GM21619 (cell line): ENCODE measurements around the gene HCN1.
"Not testable (repeated sequence)": the region's sequence is repeated elsewhere in the genome, so short reads cannot be mapped to it uniquely, and the experiment has no call there.

Source experiments
- ATAC-seq: cut with Tn5 transposase; IDR thresholded peaks from one replicate; pipeline ENCODE4 v1.9.1; 2021; ENCODE audit not compliant: unreplicated experiment

HCN1 gene

DNA sequence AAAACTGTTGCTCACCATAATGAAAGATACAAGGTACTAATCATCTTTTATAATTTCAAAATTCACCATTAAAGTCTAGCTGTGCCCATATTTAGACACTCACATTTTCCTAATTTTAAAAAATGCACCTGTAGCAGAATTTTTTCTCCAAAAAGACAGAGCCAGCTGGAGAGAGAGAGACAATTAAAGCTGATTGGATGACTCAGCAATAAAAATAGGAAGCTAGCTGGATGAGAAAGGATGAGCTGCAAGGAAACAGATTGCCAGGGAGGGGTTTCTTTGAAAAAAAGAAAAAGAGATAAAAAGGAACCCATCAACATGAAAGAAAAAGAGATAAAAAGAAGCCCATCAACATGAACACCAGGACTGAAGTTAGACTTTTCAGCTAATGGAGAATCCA is 73.8 kb downstream of the HCN1 start:
- no peak for ATAC-seq

DNA sequence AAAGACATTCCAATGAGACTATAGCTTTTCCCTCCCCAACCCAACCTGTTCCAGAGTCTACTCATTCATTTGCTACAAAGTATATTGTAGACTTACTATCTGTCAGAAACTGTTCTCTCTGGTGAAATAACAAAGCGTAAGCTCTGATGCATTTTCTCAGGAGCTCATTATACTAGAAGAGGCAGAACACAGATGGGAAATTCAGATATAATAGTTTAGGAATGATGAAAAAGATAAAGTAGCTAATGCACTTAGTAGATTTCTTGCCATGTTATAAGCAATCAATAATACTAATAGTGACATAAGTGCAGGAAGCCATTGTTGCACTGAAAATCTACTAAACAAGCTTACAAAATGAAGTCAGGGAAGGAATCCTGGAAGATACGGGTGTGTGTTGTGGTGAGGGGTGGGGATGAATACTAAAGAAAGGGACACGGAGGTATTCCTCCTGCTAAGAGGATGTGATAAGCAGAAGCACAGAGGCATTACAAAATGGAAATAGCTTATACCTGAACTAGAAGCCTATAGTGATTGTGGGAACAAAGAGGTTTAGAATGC is 78.2 kb downstream of the HCN1 start:
- no peak for ATAC-seq

DNA sequence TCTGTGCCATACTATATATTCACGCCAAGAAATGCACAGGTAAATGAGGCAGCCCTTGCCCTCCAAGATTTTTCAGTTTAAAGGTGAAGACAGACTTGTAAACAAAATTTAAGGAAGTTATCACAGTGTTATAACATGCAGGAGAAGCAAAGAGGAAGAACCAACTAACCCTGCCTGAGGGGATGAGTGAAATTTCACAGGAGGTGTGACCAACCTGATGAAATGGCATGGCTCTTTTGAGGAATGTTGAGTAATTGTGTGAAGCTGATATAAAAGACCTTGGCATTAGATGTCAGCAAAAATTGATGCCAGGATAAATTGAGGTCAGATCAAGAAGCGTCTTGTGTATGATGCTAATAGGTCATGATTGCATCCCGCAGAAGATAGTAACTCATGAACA is 86.5 kb downstream of the HCN1 start:
- no peak for ATAC-seq

DNA sequence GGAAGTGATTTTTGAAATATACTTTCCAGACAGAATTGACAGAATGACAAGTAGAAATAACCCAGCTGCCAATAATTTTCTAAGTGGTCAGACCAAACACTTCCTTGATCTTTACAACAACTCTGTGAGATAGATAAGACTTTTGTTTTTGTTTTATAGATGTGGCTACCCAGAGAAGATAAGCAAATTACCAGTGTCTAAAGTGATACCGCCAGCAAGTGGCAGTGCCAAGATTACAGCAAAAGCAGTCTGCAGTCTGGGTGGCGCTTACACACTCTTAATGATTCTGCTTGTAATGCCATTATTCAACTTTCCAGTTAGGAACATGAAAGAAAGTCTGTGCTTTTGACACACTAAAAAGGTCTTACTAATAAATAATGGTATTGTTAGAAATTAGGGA is 92.1 kb downstream of the HCN1 start:
- no peak for ATAC-seq

DNA sequence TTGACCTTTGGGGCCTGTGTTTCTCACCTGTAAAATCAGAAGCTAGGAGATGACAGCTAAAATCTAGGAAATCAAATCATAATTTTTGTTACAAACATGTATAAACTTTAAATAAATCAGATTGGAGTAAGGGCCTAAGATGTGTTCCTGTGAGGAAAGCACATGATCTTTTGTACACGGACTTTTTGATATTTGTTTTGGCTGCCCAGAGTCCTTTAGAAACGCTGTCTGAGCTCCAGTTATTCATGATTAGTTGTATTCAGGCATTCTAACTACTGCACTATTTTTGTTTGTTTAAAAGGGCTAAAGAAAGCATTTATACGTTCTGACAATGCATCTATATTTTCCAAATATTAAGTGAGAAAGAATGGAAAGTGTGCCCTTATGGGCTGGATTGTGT is 94.8 kb downstream of the HCN1 start:
- no peak for ATAC-seq

DNA sequence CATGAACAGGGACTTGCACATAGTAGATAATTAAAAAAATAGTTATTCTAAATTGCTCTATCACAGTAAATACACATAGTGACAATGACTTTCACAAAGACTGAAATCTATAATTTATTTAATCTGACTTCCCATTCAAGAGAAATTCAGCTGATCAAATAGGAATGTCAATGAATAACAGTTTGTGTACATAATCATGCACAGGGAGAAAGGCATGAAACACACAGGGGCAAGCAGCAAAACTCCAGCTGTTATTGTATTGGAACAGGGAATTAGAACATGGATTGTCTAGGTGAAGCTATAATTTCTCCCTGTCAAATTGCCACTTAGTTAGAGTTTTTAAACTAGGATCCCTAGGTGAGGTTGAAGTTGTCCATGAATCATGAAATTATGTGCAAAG is 99.9 kb downstream of the HCN1 start:
- ATAC-seq: no peak

DNA sequence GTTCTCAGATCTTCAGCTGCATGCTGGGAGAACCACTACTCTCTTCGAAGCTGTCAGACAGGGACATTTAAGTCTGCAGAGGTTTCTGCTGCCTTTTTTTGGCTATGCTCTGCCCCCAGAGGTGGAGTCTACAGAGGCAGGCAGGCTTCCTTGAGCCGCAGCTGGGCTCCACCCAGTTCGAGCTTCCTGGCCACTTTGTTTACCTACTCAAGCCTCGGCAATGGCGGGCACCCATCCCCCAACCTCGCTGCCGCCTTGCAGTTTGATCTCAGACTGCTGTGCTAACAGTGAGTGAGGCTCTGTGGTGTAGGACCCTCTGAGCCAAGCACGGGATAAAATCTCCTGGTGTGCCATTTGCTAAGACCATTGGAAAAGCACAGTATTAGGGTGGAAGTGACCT is 110.2 kb downstream of the HCN1 start:
- not testable (repeated sequence) for ATAC-seq

DNA sequence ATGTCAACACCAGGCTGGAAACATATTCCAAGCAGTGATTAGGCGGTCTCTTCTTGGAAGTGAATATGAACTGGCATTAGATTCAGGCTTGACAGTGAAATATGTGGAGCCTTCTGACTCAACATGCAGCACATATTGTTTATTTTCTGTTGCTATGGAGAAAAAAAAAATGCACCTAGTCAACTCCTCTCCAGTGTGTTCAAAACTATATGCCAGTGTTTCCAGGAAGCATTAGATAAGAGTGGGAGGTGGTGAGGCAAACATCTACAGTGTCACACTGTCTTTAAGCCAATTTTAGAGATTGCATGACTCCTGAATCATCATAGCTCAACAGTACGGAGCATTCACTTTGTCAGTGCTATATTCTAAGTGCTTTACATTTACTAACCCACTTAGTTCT is 117.9 kb downstream of the HCN1 start:
- ATAC-seq: no peak

DNA sequence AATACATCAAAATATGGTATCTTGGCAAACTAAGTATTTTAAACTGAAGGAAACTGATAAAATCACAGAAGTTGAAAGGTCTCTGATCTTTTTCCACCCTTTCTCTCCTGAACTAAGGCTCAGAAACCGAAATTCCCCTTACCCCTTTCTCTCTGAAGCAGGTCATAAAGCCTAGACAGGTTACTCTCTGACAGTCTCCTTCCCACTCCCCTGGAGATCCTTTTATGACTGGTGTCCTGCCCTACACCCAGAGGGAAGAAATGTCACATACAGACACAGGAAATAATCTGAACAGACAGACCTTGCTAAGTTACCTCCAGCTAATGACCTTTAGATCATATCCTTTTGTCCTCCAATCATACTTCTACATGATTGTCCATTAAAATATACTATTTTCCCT is 127.4 kb downstream of the HCN1 start:
- ATAC-seq: no peak

DNA sequence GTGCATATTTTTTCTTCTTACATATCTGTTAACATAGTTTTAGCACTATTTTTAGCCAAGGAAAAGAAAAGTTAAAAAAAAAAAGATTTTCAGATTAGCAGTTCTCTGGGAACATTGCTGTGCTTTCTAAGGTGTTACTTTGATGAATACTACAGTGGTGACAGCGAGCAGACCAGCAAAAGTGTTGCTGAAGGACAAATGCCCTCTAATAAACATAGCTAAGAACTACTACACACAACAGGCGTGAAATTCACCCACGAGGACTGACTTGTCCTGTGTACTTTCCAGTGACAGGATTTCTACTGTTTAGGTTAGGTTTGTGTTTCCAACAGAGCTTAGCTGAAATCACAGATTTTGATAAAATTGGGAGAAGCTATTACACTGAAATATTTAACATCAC is 153.8 kb downstream of the HCN1 start:
- ATAC-seq: no peak

DNA sequence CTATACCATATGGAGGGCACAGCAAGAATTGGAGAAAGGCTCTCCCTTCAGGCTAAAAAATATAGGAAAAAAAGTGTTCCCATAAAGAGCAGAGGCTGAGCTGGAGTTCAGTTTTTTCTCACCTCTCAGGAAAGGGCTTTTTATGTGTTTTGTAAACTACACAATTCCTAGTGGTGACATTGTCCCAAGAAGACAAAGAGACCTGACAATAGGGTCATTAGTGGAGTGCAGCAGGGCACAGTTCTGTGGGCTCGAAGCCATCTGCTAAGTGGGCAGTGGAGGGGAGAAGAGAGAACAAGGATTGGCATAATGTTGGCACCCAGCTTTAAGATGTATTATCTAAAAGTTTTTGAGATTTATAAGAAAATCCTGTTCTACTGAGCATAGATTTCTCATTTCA is 162.5 kb downstream of the HCN1 start:
- ATAC-seq: no peak

DNA sequence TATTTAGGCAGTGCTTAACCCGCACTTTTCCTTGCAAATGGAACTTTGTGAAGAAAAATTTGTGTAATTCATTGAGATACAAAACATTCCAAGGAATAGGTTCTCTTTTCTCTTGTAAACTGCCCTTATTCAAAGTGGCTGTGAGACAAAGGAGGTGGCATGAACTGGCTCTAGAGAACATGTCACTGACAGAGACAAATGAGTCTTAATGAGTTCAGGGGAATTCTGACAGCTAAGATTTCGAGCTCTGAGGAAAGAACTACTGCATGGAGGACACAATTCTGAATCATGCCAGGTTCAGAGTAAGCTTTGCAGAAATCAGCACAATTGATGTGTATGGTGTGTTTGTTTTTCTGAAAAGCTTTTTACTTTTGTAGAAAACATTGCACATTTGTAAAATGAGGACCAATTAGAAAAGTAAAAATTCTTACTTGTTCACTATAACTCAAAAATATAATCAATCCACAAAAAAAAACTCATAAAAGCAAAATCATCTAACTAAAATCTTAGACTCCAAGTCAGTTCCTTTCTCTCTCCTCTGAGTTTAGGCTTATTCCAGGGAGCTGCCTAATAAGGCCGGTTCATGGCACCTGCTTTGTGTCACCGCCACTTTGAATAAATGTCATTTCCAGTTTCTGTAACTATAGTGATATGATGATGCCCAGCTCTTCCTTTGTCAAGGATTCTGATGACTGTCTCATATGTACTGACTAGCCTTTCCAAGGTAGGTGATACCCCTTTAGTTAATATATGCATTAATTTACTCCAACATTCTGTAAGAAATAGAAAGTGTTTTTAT is 163.2 kb downstream of the HCN1 start:
- no peak for ATAC-seq

DNA sequence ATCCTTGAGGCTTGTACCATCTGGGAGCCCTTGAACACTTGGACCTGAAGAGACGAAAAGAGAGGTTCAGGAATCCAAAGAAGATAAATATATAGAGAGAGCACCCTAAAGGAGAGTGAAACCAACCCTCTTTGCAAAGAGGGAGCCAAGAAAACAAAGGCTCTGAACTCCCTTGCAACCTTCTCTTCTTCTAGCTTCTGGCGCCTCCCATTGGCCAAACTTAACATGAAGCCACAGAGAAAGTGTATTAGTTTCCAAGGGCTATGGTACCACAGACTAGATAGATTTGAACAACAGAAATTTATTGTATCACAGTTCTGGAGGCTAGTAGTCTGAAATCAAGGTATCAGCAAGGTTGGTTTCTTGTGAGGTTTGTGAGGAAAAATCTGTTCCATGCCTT is 175.1 kb downstream of the HCN1 start:
- no peak for ATAC-seq

DNA sequence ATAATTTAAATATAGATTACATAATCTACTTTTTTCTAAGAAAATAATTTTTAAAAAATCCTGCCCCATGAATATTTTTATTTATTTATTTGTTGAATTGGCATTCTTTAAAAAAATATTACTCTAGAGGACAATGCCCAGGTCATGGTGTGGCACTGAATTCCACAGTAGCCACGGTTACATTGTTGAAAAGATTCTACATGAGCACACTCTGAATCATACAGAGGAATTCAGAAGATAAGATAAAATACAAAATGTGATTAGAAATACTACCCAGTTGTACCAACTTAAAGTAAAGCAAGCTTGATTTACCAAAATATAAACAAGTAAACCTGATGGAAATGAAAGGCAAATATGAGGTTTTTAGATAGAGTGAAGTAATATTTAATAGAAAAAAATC is 183.7 kb downstream of the HCN1 start:
- no peak for ATAC-seq

DNA sequence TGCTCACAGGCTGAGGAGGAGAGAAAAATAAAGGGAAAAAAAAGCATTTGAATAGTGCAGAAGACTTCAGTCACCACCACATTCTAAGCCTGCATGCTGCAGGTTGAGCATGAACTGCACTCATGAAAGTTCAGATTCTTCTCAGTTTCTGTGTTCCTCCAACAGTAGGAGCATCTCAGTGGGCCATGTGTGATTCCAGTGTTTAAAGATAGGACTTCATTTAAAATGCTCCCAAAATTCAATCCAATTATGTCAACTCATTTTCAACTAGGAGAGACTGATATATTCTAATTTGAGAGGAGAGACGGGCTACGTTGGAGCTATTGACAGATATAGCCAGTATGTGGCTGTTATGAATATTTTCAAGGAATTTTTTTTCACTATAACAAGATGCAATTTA is 186.8 kb downstream of the HCN1 start:
- no peak for ATAC-seq

DNA sequence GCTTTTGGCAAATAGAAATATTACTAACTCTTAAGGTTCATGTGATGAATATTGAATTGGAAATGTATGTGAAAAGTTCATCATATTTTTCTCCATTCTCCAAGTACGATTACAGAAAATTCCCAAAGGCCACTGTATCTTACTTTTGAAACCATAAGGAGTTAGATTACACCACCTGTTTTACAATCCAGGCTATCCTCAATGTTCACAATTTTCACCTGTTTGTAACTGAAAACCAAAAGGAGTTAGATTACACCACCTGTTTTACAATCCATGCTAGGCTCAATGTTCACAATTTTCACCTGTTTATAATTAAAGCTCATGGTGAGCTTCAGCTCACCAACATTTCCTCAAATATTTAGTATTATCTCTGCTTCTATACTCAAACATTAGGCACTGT is 188.0 kb downstream of the HCN1 start:
- ATAC-seq: no peak

DNA sequence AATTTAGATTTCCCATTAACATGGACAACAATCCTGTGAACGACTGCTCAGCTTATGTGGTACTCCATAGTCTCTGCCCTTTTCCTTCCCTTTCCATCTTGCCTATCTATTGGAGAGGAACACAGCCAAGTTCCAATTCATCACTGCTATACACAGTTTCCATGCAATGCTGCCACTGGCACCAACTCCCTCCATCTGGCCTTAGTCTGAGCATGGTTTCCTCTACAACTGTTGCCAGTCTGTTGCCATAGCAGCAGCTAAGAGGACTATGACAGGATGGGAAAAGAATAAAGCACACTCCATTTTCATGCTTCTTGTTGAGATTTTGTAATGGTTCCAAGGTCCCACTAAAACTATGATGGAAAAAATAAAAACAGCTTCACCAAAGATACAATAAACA is 189.0 kb downstream of the HCN1 start:
- no peak for ATAC-seq

DNA sequence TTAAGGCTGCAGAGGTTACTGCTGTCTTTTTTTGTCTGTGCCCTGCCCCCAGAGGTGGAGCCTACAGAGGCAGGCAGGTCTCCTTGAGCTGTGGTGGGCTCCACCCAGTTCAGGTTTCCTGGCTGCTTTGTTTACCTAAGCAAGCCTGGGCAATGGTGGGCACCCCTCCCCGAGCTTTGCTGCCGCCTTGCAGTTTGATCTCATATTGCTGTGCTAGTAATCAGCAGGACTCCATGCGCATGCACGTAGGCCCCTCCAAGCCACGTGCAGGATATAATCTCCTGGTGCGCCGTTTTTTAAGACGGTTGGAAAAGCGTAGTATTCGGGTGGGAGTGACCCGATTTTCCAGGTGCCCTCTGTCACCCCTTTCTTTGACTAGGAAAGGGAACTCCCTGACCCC is 197.2 kb downstream of the HCN1 start:
- ATAC-seq: not testable (repeated sequence)

DNA sequence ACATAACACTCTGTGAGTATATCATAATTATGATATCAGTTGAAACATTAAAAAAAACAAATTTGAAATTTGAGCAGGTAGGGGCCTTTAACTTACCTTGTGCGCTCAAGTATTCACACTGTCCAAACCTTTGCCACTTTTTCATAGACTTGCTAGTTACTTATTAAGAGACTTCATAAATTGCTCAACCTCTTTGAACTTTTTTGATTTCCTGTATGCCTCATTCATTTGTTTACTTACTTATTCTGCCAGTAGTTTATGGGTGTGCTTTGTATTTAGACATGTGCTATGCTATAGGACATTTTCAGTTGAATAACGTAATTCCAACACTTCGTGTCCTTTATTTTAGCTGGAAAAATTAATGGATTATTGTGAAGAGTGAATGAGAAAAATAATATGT is 204.8 kb downstream of the HCN1 start:
- no peak for ATAC-seq

DNA sequence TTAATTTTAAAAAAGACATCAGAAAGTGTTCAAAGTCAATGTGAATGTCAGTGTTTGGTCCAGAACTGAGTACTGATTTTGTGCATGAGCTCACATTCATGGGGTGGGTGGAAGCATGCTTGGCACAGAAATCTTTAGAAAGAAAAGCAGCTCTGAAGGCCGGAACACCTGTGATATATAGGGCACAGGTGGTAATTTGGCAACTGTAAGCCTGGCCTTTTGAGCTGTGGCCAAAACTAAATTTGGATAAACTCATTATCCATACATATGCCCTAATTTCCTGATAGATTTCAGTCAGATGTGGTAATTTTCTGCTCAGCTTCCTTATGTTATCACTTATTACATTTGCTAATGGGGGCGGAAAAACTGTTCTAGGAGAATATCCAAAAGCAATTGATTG is 211.4 kb downstream of the HCN1 start:
- no peak for ATAC-seq

DNA sequence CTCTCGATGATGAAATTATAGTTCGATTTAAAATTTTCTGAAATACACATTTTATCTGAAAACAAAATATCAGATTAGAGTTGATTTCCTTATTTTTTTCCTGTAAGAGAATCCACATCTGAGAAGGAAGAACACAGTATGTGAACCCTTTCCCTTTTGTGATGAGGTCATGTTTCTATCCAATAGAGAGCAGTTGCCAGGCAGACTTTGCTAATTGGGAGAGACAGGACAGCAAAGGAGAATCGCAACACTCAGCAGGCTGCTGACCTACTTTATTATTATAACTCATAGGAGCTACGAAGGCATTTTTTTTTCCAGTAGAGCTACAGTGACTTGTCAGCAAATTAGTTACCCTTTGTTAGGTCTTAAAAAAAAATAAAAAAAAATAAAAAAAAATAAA is 242.1 kb downstream of the HCN1 start:
- no peak for ATAC-seq

DNA sequence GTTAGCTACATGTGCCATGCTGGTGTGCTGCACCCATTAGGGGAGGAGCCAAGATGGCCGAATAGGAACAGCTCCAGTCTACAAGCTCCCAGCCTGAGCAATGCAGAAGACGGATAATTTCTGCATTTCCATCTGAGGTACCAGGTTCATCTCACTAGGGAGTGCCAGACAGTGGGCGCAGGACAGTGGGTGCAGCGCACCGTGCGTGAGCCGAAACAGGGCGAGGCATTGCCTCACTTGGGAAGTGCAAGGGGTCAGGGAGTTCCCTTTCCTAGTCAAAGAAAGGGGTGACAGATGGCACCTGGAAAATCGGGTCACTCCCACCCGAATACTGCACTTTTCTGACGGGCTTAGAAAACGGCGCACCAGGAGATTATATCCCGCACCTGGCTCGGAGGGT is 251.3 kb downstream of the HCN1 start:
- not testable (repeated sequence) for ATAC-seq

DNA sequence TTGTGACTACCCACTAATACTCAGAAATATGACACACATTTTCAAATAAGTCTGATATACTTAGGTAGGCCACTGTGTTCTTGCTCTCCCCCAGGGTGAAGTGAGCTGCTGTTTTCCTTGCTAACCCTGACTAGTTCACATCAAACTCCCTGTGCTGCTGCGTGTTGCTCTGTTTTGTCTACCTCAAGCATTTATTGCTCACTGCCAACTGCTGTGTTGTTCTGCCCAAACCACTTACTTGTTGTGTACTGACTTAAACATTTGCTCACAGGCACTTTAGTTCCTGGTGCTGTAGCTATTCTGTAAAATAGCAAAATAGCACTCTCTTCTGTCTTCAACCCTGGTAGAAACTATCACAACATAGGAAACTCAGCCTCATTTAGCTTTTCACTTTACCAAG is 255.7 kb downstream of the HCN1 start:
- no peak for ATAC-seq
